K562 (cell line): ENCODE results near the gene EIF1B. TPM values are rescaled to one million over a fixed set of nuclear protein-coding genes. Genes with fewer than 3 reads are reported as not detected.
"Not testable (repeated sequence)": the region's sequence is repeated elsewhere in the genome, so short reads cannot be mapped to it uniquely, and the experiment has no call there.

Experiments
- ATAC-seq: fragments of 200-7000 bp; cut with Tn5 transposase; 3 replicates; pipeline ENCODE4 v1.9.1; 2020; ENCODE audit warnings: moderate library complexity
- BruUV-seq: library from RNA; stranded (reverse); fragments of 400-500 nt; replicated peaks from 2 replicates; lab custom pipeline; 2021; lab: Mats Ljungman, UMichigan
- CTCF ChIA-PET: fragments of 300-600 bp; formaldehyde crosslinking; extraction: SDS; loops from one replicate; lab custom pipeline; 2021; ENCODE audit warnings: low intra/inter-chr PET ratio; lab: Yijun Ruan, JAX
- POLR2A ChIA-PET: fragments of 300-600, 350-650 bp; sonication (Branson Sonifier 250); formaldehyde crosslinking; extraction: SDS; loops from one replicate; lab custom pipeline; 2021; ENCODE audit warnings: antibody characterized with exemption, inconsistent platforms; lab: Yijun Ruan, JAX
- DNase-seq, 4 experiments: peaks; one replicate each; pipeline versions ENCODE4 v3.0.0 to v3.0.0-alpha.2; 2011 to 2018; ENCODE audit warnings: low spot score in 3 of 4, mixed read lengths in 3 of 4; ENCODE audit errors: extremely low read depth in 1 of 4
- FAIRE-seq: peaks from 2 replicates; lab custom pipeline; 2011; peaks lifted over from hg19 to GRCh38; lab: Jason Lieb, UNC
- H2AFZ ChIP-seq: 2 replicates; pipeline ENCODE4 v1.6.0; 2011; ENCODE audit warnings: low read depth, low read length, control low read depth, inconsistent platforms
- H3K27ac ChIP-seq: fragments of 200-600 bp; 3 replicates; pipeline ENCODE4 v1.8.0; 2011; ENCODE audit warnings: low read depth, mild to moderate bottlenecking, control low read depth, inconsistent platforms, low read length, moderate library complexity, mixed read lengths; ENCODE audit errors: extremely low read depth
- H3K27me3 ChIP-seq, 2 experiments: fragments of 300-600 bp in 1 of 2; 2 replicates in 1 of 2; 3 replicates in 1 of 2; pipeline versions ENCODE4 v1.6.0 to v1.8.0; 2011; ENCODE audit warnings: inconsistent platforms in 2 of 2, low read length in 2 of 2, mild to moderate bottlenecking in 1 of 2, mixed read lengths in 1 of 2, moderate library complexity in 1 of 2; ENCODE audit not compliant: control insufficient read depth in 2 of 2, insufficient read depth in 2 of 2
- H3K36me3 ChIP-seq: fragments of 300-600 bp; 3 replicates; pipeline ENCODE4 v1.8.0; 2011; ENCODE audit warnings: mild to moderate bottlenecking, low read length, inconsistent platforms; ENCODE audit not compliant: control insufficient read depth, insufficient read depth
- H3K4me1 ChIP-seq, 2 experiments: fragments of 200-600 bp in 1 of 2; replicated peaks in 1 of 2; 2 replicates in 1 of 2; 3 replicates in 1 of 2; pipeline versions ENCODE4 v1.5.1 to v1.8.0; 2011; ENCODE audit warnings: inconsistent platforms in 2 of 2, low read length in 2 of 2, mild to moderate bottlenecking in 1 of 2, mixed read lengths in 1 of 2, moderate library complexity in 1 of 2; ENCODE audit not compliant: control insufficient read depth in 2 of 2, insufficient read depth in 2 of 2
- H3K4me2 ChIP-seq: 2 replicates; pipeline ENCODE4 v1.6.1; 2011; ENCODE audit warnings: low read length, control low read depth, inconsistent platforms, mixed read lengths; ENCODE audit not compliant: insufficient read depth
- H3K4me3 ChIP-seq: fragments of 200-600 bp; sonication (generic), shearing (Covaris generic); 2 replicates; pipeline ENCODE4 v1.5.1; 2016; ENCODE audit warnings: control low read depth, inconsistent platforms
- H3K79me2 ChIP-seq: fragments of 200-600 bp; 3 replicates; pipeline ENCODE4 v1.8.0; 2011; ENCODE audit warnings: low read length, inconsistent platforms; ENCODE audit not compliant: control insufficient read depth, insufficient read depth
- H3K9ac ChIP-seq, 2 experiments: 2 replicates each; pipeline versions ENCODE4 v1.6.0 to v1.6.1; 2011; ENCODE audit warnings: low read depth in 2 of 2, low read length in 2 of 2, control low read depth in 1 of 2, inconsistent platforms in 1 of 2, mild to moderate bottlenecking in 1 of 2, mixed read lengths in 1 of 2; ENCODE audit not compliant: insufficient read depth in 1 of 2
- H3K9me1 ChIP-seq: one replicate; pipeline ENCODE4 v1.6.0; 2011; ENCODE audit warnings: inconsistent platforms, mild to moderate bottlenecking, low read length, moderate library complexity; ENCODE audit not compliant: control insufficient read depth, insufficient read depth
- H3K9me3 ChIP-seq: replicated peaks from 2 replicates; pipeline ENCODE4 v1.5.1; 2011; ENCODE audit warnings: low read depth, low read length, inconsistent platforms; ENCODE audit not compliant: control insufficient read depth, insufficient read depth
- H4K20me1 ChIP-seq: replicated peaks from 2 replicates; pipeline ENCODE4 v1.6.1; 2011; ENCODE audit warnings: low read length, inconsistent platforms, mixed read lengths; ENCODE audit not compliant: control insufficient read depth, insufficient read depth
- BRF1 ChIP-seq: IDR thresholded peaks from 3 replicates; pipeline ENCODE4 v1.6.1; 2011; ENCODE audit warnings: borderline replicate concordance, mild to moderate bottlenecking; ENCODE audit not compliant: insufficient read length; ENCODE audit errors: extremely low read depth
- EZH2 ChIP-seq: IDR thresholded peaks from 2 replicates; pipeline ENCODE4 v1.6.1; 2012; ENCODE audit warnings: low read depth, mild to moderate bottlenecking, inconsistent platforms, low read length, borderline replicate concordance
- HDAC8 ChIP-seq: fragments of 450-650 bp; IDR thresholded peaks from 2 replicates; pipeline ENCODE4 v1.6.1; 2016; ENCODE audit warnings: mild to moderate bottlenecking, missing genetic modification characterization, moderate library complexity, missing compliant biosample characterization
- KAT8 ChIP-seq: fragments of 450-650 bp; IDR thresholded peaks from 2 replicates; pipeline ENCODE4 v1.6.1; 2016; ENCODE audit warnings: low read depth, mild to moderate bottlenecking
- SIX5 ChIP-seq, 2 experiments: IDR thresholded peaks; 2 replicates each; pipeline ENCODE4 v1.6.1; 2011; ENCODE audit warnings: low read length in 2 of 2, borderline replicate concordance in 1 of 2, low read depth in 1 of 2, mild to moderate bottlenecking in 1 of 2, moderate library complexity in 1 of 2; ENCODE audit not compliant: insufficient read depth in 1 of 2
- SREBF1 ChIP-seq: fragments of 150-350 bp; IDR thresholded peaks from 2 replicates; pipeline ENCODE4 v1.6.1; 2014; ENCODE audit warnings: antibody characterized with exemption, low read depth, low read length, borderline replicate concordance
- STAT5A ChIP-seq: IDR thresholded peaks from 2 replicates; pipeline ENCODE4 v1.6.1; 2012; ENCODE audit warnings: low read length, inconsistent platforms, borderline replicate concordance
- ZBTB5 ChIP-seq: fragments of 450-650 bp; IDR thresholded peaks from 2 replicates; pipeline ENCODE4 v1.6.1; 2017; ENCODE audit warnings: antibody characterized with exemption
- ZC3H8 ChIP-seq: fragments of 450-650 bp; IDR thresholded peaks from 2 replicates; pipeline ENCODE4 v1.6.1; 2017
- ZKSCAN3 ChIP-seq: fragments of 250-450 bp; sonication (Bioruptor Pico); IDR thresholded peaks from 2 replicates; pipeline ENCODE4 v1.4.0; 2020
- ZNF41 ChIP-seq: fragments of 250-450 bp; sonication (Bioruptor Pico); conservative IDR thresholded peaks from 2 replicates; pipeline ENCODE4 v1.4.0; 2020; ENCODE audit warnings: mild to moderate bottlenecking
- WGBS: fragments of 100-300 bp; shearing (Covaris generic); methylation state at CpG from one replicate; pipeline ENCODE4 v1.1.6; 2016; ENCODE audit warnings: low coverage, mixed read lengths; ENCODE audit not compliant: insufficient coverage; ENCODE audit errors: missing lambda C conversion rate; 5-methylcytosine and 5-hydroxymethylcytosine counted together
- in situ Hi-C: fragments of 300-500 bp; cut with MboI; formaldehyde crosslinking; loops from 4 replicates; pipeline ENCODE4 v1.15.0; 2018; ENCODE audit warnings: inconsistent platforms, mixed read lengths
- intact Hi-C: fragments of 100-400 bp; cut with micrococcal nuclease; formaldehyde crosslinking; loops from 2 replicates; pipeline ENCODE4 v1.14.2; 2022
- polyA plus RNA-seq, 8 experiments: library from polyadenylated mRNA; depleted of rRNA in 4 of 8; stranded (reverse) in 5 of 8; unstranded in 3 of 8; fragments of >200 nt; fragmentation: Nextera tagmentation in 2 of 8; fragmentation: Illumina TruSeq in 1 of 8; extraction: Ambion mirVana in 2 of 8; extraction: Trizol in 1 of 8; gene quantifications; 2 replicates each; pipeline versions ENCODE4 v1.2.1 to v1.2.3, GENCODE V29; 2011 to 2014; ENCODE audit warnings: inconsistent platforms in 1 of 8, missing spikeins in 1 of 8
- total RNA-seq, 7 experiments: library from RNA; depleted of rRNA in 6 of 7; stranded (reverse); fragments of >200 nt in 6 of 7; fragmentation: Illumina TruSeq in 2 of 7; extraction: Trizol in 2 of 7; gene quantifications; 2 replicates each; pipeline versions ENCODE4 v1.2.1 to v1.2.3, GENCODE V29; 2011 to 2021; ENCODE audit warnings: low replicate concordance in 1 of 7

EIF1B gene
- total and polyA plus RNA-seq, 9 of the 15 experiments (the other 6 are each of a cell fraction or from before 2014, with no cell fraction given) = 18.1 to 184 (median 78.9) TPM

- in situ Hi-C loops (no loop called here), intact Hi-C loops (no loop called here)
- H3K9ac ChIP-seq = no peak overlapping the region
- H3K79me2 ChIP-seq = no peaks in the 10 kb centered on the region
- no peaks in the 10 kb centered on the region for H4K20me1 ChIP-seq
- TF ChIP-seq ZBTB5 (no peak), ZNF41 (CRISPR knock-in tag) (no peak), HDAC8 (tag) (no peak), EZH2 (no peak), ZC3H8 (no peak), BRF1 (no peak), KAT8 (no peak), ZKSCAN3 (no peak), STAT5A (no peak), SREBF1 (no peak), SIX5 (IDR thresholded peaks at IDR 0.05; ENCODE audit: borderline replicate concordance in 1 of 2, insufficient read depth in 1 of 2, low read depth in 1 of 2, low read length in 2 of 2) (no peak)
- H3K4me2 ChIP-seq = no peak overlapping the region
- H3K36me3 ChIP-seq = no peaks in the 10 kb centered on the region
- CTCF ChIA-PET = no interaction called here
- no peaks in the 10 kb centered on the region for H3K9me3 ChIP-seq
- POLR2A ChIA-PET = interaction anchor here (0.9 to 1.3 kb wide), 5 partner anchors 8 to 24 kb away, joined by 3 to 4 read pairs (median 3); no protein-coding TSS in a partner anchor
- ATAC-seq = no peak
- 42% methylated on average over 2 of the region's 2 CpGs for WGBS
- FAIRE-seq = no peak
- H2AFZ ChIP-seq = no peak overlapping the region
- H3K4me1 ChIP-seq = no peaks in the 10 kb centered on the region
- H3K9me1 ChIP-seq = no peaks in the 10 kb centered on the region
- BruUV-seq = no TSS peak
- H3K27me3 ChIP-seq = no peaks in the 10 kb centered on the region
- DNase-seq = no peak
- H3K4me3 ChIP-seq = no peak overlapping the region
- no peak overlapping the region for H3K27ac ChIP-seq
Measured at GRCh38 chr3:40281995-40282394, 27.5 kb upstream of the EIF1B start.

GRCh38 chr3:40283057-40283456 is 26.4 kb upstream of the EIF1B start:
- H2AFZ ChIP-seq, CTCF ChIA-PET, DNase-seq, BruUV-seq, H3K9ac ChIP-seq, H3K4me3 ChIP-seq, H3K4me1 ChIP-seq, H3K79me2 ChIP-seq, H3K4me2 ChIP-seq, H3K9me1 ChIP-seq, H3K27me3 ChIP-seq, ATAC-seq, H4K20me1 ChIP-seq, in situ Hi-C loops, H3K9me3 ChIP-seq, H3K36me3 ChIP-seq, FAIRE-seq, H3K27ac ChIP-seq, intact Hi-C loops: not testable (repeated sequence)
- 73% methylated on average over 5 of the region's 5 CpGs for WGBS
- POLR2A ChIA-PET = interaction anchor here (1.1 kb wide), 1 partner anchor 14 kb away, joined by 3 read pairs; no protein-coding TSS in a partner anchor
